ENCODE measurements around the gene LRRTM2. TPM values are rescaled to one million over a fixed set of nuclear protein-coding genes. Genes with fewer than 3 reads are reported as not detected.
A peak's percentile ranks its signal among the peaks of the same experiment; 100 is the strongest.

LRRTM2 gene
- total RNA-seq, 1 donor from 2014 or later: not detected

DNA sequence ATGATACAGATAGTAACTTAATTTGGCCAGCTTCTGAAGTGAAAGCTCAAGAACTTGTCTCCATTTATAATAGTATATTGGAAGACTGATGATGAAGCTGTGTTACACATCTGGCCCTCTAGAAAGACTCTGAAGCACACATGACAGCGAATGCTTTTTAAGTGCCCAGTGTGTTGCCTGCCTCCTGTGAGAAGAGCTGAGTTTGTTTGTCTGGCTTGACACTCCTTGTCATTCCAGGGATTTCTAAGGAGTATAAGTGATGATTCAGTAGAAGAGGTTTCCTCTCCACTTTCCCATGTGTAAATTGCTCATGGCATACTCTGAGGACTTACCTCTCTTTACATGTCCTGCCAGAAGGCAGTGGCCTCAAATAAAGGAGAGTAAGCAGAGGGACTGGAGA is 30.4 kb upstream of the LRRTM2 start:
- no peak overlapping the region for H3K4me3 Mint-ChIP-seq (ENCODE audit: unreplicated experiment)
- H3K36me3 Mint-ChIP-seq (ENCODE audit: low read depth): peaks cover 32% of the 10 kb centered on the region
- TF ChIP-seq, protein P1, sequence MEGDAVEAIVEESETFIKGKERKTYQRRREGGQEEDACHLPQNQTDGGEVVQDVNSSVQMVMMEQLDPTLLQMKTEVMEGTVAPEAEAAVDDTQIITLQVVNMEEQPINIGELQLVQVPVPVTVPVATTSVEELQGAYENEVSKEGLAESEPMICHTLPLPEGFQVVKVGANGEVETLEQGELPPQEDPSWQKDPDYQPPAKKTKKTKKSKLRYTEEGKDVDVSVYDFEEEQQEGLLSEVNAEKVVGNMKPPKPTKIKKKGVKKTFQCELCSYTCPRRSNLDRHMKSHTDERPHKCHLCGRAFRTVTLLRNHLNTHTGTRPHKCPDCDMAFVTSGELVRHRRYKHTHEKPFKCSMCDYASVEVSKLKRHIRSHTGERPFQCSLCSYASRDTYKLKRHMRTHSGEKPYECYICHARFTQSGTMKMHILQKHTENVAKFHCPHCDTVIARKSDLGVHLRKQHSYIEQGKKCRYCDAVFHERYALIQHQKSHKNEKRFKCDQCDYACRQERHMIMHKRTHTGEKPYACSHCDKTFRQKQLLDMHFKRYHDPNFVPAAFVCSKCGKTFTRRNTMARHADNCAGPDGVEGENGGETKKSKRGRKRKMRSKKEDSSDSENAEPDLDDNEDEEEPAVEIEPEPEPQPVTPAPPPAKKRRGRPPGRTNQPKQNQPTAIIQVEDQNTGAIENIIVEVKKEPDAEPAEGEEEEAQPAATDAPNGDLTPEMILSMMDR (IDR thresholded peaks at IDR 0.05): no peak
- no peaks in the 10 kb centered on the region for H3K27me3 Mint-ChIP-seq (ENCODE audit: low read depth)
- H3K27ac Mint-ChIP-seq (ENCODE audit: unreplicated experiment): peak overlapping the region; percentile 58
- no peaks in the 10 kb centered on the region for H3K9me3 Mint-ChIP-seq (ENCODE audit: low read depth)
- peaks cover 50% of the 10 kb centered on the region for H3K4me1 Mint-ChIP-seq (ENCODE audit: low read depth)
- DNase-seq (ENCODE audit: low spot score): no peak

- peaks cover 7% of the 10 kb centered on the region for H3K9me3 Mint-ChIP-seq (ENCODE audit: low read depth)
- peaks cover 62% of the 10 kb centered on the region for H3K4me1 Mint-ChIP-seq (ENCODE audit: low read depth)
- H3K4me3 Mint-ChIP-seq (ENCODE audit: unreplicated experiment): no peak overlapping the region
- peaks cover 24% of the 10 kb centered on the region for H3K36me3 Mint-ChIP-seq (ENCODE audit: low read depth)
- H3K27ac Mint-ChIP-seq (ENCODE audit: unreplicated experiment): peak overlapping the region; percentile 75
- TF ChIP-seq, protein P1 (IDR thresholded peaks at IDR 0.05): no peak
- H3K27me3 Mint-ChIP-seq (ENCODE audit: low read depth): no peaks in the 10 kb centered on the region
- DNase-seq (ENCODE audit: low spot score): no peak
These were observed 28.1 kb upstream of the LRRTM2 start for GRCh38 chr5:138903130-138903775.

- TF ChIP-seq, protein P1 (IDR thresholded peaks at IDR 0.05): no peak
- H3K4me3 Mint-ChIP-seq (ENCODE audit: unreplicated experiment): no peak overlapping the region
- no peak for DNase-seq (ENCODE audit: low spot score)
- H3K36me3 Mint-ChIP-seq (ENCODE audit: low read depth): peaks cover 22% of the 10 kb centered on the region
- H3K9me3 Mint-ChIP-seq (ENCODE audit: low read depth): peaks cover 7% of the 10 kb centered on the region
- peaks cover 78% of the 10 kb centered on the region for H3K4me1 Mint-ChIP-seq (ENCODE audit: low read depth)
- H3K27ac Mint-ChIP-seq (ENCODE audit: unreplicated experiment): peak overlapping the region; percentile 55
- H3K27me3 Mint-ChIP-seq (ENCODE audit: low read depth): no peaks in the 10 kb centered on the region
These were observed 26.6 kb upstream of the LRRTM2 start for GRCh38 chr5:138901716-138902115.

DNA sequence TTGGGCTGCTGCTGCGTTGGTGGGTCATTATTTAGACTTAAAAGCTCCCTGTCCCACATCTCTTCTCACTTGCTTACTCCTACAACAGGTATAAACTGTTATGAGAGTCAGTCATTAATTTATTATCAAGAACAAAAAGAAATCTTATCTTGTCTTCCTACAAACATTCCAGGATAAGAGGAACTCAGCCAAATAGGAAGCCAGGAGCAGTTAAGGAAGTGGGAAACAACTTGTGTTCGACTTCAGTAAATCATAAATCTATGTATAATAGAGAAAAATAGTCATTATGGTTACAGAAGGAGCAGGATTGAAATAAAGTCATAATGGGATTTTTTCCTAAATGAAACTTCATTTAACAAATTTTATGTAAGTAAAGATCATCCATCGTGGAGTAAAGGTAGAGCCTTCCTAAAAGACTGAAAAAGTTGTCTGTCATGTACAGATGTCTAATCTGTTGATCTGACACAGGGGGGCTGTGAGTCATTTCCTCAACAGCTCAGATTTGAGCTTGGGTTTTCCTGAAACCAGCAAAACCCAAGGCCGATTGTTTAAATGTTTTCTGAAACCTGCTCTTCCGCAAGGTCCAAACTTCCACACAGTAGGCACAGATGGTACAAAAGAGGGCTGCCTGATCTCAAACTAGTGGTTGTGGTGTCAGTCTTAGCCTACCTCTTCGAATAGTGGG is 25.3 kb upstream of the LRRTM2 start:
- no peaks in the 10 kb centered on the region for H3K27me3 Mint-ChIP-seq (ENCODE audit: low read depth)

DNA sequence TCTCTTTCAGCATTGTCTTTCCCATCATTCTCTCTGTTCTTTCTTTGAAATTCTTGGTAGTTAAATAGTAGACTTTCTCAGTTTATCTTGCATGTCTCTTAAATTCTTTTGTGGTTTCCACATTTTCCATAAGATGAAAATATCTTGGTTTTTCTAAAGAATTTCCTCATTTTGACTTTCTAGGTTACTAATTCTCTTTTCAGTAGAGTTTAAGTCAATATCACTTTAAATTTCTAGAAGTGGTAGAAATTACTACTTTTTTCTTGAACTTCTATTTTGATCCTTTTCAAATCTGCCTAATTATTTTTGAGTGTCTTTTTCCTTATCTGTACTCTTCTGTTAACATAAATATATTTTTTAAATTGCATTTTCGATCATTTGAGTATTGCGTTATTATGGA is 23.6 kb upstream of the LRRTM2 start:
- DNase-seq (ENCODE audit: low spot score): no peak
- peaks cover 63% of the 10 kb centered on the region for H3K4me1 Mint-ChIP-seq (ENCODE audit: low read depth)
- H3K36me3 Mint-ChIP-seq (ENCODE audit: low read depth): peaks cover 20% of the 10 kb centered on the region
- TF ChIP-seq, protein P1 (IDR thresholded peaks at IDR 0.05): no peak
- H3K4me3 Mint-ChIP-seq (ENCODE audit: unreplicated experiment): no peak overlapping the region
- H3K27ac Mint-ChIP-seq (ENCODE audit: unreplicated experiment): no peak overlapping the region
- H3K27me3 Mint-ChIP-seq (ENCODE audit: low read depth): no peaks in the 10 kb centered on the region
- H3K9me3 Mint-ChIP-seq (ENCODE audit: low read depth): peaks cover 7% of the 10 kb centered on the region

More for the DNA sequence above, 25.3 kb upstream of the LRRTM2 start:
- H3K4me3 Mint-ChIP-seq (ENCODE audit: unreplicated experiment): no peak overlapping the region
- no peak for DNase-seq (ENCODE audit: low spot score)
- peaks cover 22% of the 10 kb centered on the region for H3K36me3 Mint-ChIP-seq (ENCODE audit: low read depth)
- TF ChIP-seq, protein P1 (IDR thresholded peaks at IDR 0.05): no peak
- H3K4me1 Mint-ChIP-seq (ENCODE audit: low read depth): peaks cover 74% of the 10 kb centered on the region
- peak overlapping the region; percentile 80 for H3K27ac Mint-ChIP-seq (ENCODE audit: unreplicated experiment)
- peaks cover 7% of the 10 kb centered on the region for H3K9me3 Mint-ChIP-seq (ENCODE audit: low read depth)

Measured in chondrocyte (in vitro differentiated cells).